Tibial nerve (tissue), 4 donors: ENCODE data around the gene DACH2.

Source experiments
- EP300 ChIP-seq, 2 donors: sonication (generic); formaldehyde crosslinking; IDR thresholded peaks; one replicate each; pipeline ENCODE4 v1.6.1; 2017; ENCODE audit warnings: antibody characterized with exemption in 2 of 2, mild to moderate bottlenecking in 1 of 2
- POLR2A ChIP-seq, 2 donors: fragments of 450-650 bp; IDR thresholded peaks; one replicate each; pipeline ENCODE4 v1.6.1; 2017; ENCODE audit warnings: antibody characterized with exemption in 2 of 2, mild to moderate bottlenecking in 2 of 2, moderate library complexity in 2 of 2
- TF ChIP-seq, protein P1 (sequence below), 5 experiments: fragments of 200-600 bp in 3 of 5; fragments of 450-650 bp in 2 of 5; sonication (generic) in 3 of 5; IDR thresholded peaks; one replicate each; pipeline ENCODE4 v1.5.1; 2016 to 2019; ENCODE audit warnings: antibody characterized with exemption in 5 of 5, mild to moderate bottlenecking in 3 of 5, moderate library complexity in 2 of 5

DNA sequence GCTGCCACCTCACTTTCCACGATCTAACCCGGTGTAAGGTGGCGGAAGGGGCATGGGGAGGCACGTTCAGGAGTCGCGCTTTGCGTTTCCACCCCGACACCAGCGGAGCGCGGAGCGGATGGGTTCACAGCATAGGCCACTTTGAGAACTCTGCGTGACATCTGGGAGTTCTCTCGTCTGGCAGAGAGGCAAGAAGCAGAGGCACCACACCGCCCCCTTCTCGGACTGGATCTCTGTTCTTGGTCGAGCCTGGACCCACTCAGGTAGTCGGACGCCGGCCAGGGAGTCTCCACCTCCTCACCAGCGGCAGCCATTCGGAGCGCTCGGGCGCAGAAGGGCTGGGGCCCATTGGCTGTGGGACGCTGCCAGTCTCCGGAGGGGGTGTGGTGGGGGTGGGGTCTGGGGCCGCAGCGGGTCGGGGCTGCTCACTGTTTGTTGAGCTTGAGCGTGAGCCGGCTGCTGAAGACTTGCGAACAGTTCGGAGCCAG is at the start of gene DACH2:
- TF ChIP-seq, protein P1, sequence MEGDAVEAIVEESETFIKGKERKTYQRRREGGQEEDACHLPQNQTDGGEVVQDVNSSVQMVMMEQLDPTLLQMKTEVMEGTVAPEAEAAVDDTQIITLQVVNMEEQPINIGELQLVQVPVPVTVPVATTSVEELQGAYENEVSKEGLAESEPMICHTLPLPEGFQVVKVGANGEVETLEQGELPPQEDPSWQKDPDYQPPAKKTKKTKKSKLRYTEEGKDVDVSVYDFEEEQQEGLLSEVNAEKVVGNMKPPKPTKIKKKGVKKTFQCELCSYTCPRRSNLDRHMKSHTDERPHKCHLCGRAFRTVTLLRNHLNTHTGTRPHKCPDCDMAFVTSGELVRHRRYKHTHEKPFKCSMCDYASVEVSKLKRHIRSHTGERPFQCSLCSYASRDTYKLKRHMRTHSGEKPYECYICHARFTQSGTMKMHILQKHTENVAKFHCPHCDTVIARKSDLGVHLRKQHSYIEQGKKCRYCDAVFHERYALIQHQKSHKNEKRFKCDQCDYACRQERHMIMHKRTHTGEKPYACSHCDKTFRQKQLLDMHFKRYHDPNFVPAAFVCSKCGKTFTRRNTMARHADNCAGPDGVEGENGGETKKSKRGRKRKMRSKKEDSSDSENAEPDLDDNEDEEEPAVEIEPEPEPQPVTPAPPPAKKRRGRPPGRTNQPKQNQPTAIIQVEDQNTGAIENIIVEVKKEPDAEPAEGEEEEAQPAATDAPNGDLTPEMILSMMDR (IDR thresholded peaks at IDR 0.05), result no peak
- TF ChIP-seq POLR2A (IDR thresholded peaks at IDR 0.05), result peak in 1 of 2 donors; percentile 16
- no peak for TF ChIP-seq EP300 (IDR thresholded peaks at IDR 0.05)
